Measurements from ENCODE around the gene TIE1. TPM values are rescaled to one million over a fixed set of nuclear protein-coding genes. Genes with fewer than 3 reads are reported as not detected.

Gene TIE1
- total RNA-seq, 4 donors from 2014 or later, result 8.8 to 23.3 (median 10.9) TPM

GRCh38 chr1:43317817-43318471, 17.2 kb downstream of the TIE1 start:
- 81 to 87% methylated on average over 15 of the region's 15 CpGs for WGBS, 2 donors
- H3K4me3 ChIP-seq (ENCODE audit: low read depth, poor library complexity, severe bottlenecking), result no peak overlapping the region
- no peak for DNase-seq (ENCODE audit: low spot score in 2 of 2)
- TF ChIP-seq POLR2A (IDR thresholded peaks at IDR 0.05) (no peak), CTCF (IDR thresholded peaks at IDR 0.05) (no peak)
- intact Hi-C loops (cut with DNase I; ENCODE audit: low total_unique reads), result no loop called here

GRCh38 chr1:43318831-43319230, 18.0 kb downstream of the TIE1 start:
- TF ChIP-seq CTCF (IDR thresholded peaks at IDR 0.05) (no peak), POLR2A (IDR thresholded peaks at IDR 0.05) (no peak)
- WGBS, 2 donors, result 64 to 67% methylated on average over 4 of the region's 4 CpGs
- intact Hi-C loops (cut with DNase I; ENCODE audit: low total_unique reads), result no loop called here
- DNase-seq (ENCODE audit: low spot score in 2 of 2), result no peak
- no peak overlapping the region for H3K4me3 ChIP-seq (ENCODE audit: low read depth, poor library complexity, severe bottlenecking)

GRCh38 chr1:43319288-43319687, 18.5 kb downstream of the TIE1 start:
- no peak overlapping the region for H3K4me3 ChIP-seq (ENCODE audit: low read depth, poor library complexity, severe bottlenecking)
- WGBS, 2 donors, result 87 to 93% methylated on average over 5 of the region's 5 CpGs
- no peak for DNase-seq (ENCODE audit: low spot score in 2 of 2)
- TF ChIP-seq CTCF (IDR thresholded peaks at IDR 0.05) (no peak), POLR2A (IDR thresholded peaks at IDR 0.05) (no peak)
- intact Hi-C loops (cut with DNase I; ENCODE audit: low total_unique reads), result no loop called here

- 100% methylated on average over 2 of the region's 3 CpGs for WGBS, 2 donors
- DNase-seq (ENCODE audit: low spot score in 2 of 2), result no peak
- no peak overlapping the region for H3K4me3 ChIP-seq (ENCODE audit: low read depth, poor library complexity, severe bottlenecking)
- intact Hi-C loops (cut with DNase I; ENCODE audit: low total_unique reads), result no loop called here
- TF ChIP-seq POLR2A (IDR thresholded peaks at IDR 0.05) (no peak), CTCF (IDR thresholded peaks at IDR 0.05) (no peak)
Measured at GRCh38 chr1:43319766-43320165, 19.0 kb downstream of the TIE1 start.

GRCh38 chr1:43321331-43321891, 20.6 kb downstream of the TIE1 start:
- no peak for TF ChIP-seq POLR2A (IDR thresholded peaks at IDR 0.05)
- TF ChIP-seq CTCF (IDR thresholded peaks at IDR 0.05), result no peak
- H3K4me3 ChIP-seq (ENCODE audit: low read depth, poor library complexity, severe bottlenecking), result no peak overlapping the region
- intact Hi-C loops (cut with DNase I; ENCODE audit: low total_unique reads), result no loop called here
- 89 to 93% methylated on average over 7 to 14 of the region's 16 CpGs for whole genome bisulfite sequencing, 2 donors
- no peak for DNase-seq (ENCODE audit: low spot score in 2 of 2)

GRCh38 chr1:43322506-43322905, 21.7 kb downstream of the TIE1 start:
- no peak for DNase-seq (ENCODE audit: low spot score in 2 of 2)
- intact Hi-C loops (cut with DNase I; ENCODE audit: low total_unique reads), result no loop called here
- WGBS, 2 donors, result 87 to 88% methylated on average over 5 of the region's 5 CpGs
- H3K4me3 ChIP-seq (ENCODE audit: low read depth, poor library complexity, severe bottlenecking), result no peak overlapping the region
- TF ChIP-seq POLR2A (IDR thresholded peaks at IDR 0.05), result no peak
- TF ChIP-seq CTCF (IDR thresholded peaks at IDR 0.05), result no peak
